K562 (cell line): ENCODE measurements around the gene AREL1. TPM values are rescaled to one million over a fixed set of nuclear protein-coding genes. Genes with fewer than 3 reads are reported as not detected.

Experiments used
- ATF7 ChIP-seq: fragments of 450-650 bp; IDR thresholded peaks from 2 replicates; pipeline ENCODE4 v1.7.1; 2014; ENCODE audit warnings: mild to moderate bottlenecking, moderate library complexity
- CBX1 ChIP-seq: sonication (generic); IDR thresholded peaks from 2 replicates; pipeline ENCODE4 v1.6.1; 2016; ENCODE audit warnings: antibody characterized with exemption, low read depth, mild to moderate bottlenecking
- CSDE1 ChIP-seq, 2 experiments: fragments of 450-650 bp; IDR thresholded peaks; 2 replicates each; pipeline ENCODE4 v1.6.1; 2016; ENCODE audit warnings: mild to moderate bottlenecking in 1 of 2
- ETV5 ChIP-seq: sonication (generic); formaldehyde crosslinking; IDR thresholded peaks from 2 replicates; pipeline ENCODE4 v1.4.0; 2020; ENCODE audit warnings: low read depth, mild to moderate bottlenecking, missing genetic modification reagents
- FOXM1 ChIP-seq, 2 experiments: fragments of 450-650 bp in 1 of 2; sonication (generic) in 1 of 2; formaldehyde crosslinking in 1 of 2; IDR thresholded peaks; 2 replicates each; pipeline versions ENCODE4 v1.6.1 to v1.9.0; 2017 to 2022; ENCODE audit warnings: low read depth in 2 of 2, mild to moderate bottlenecking in 2 of 2, missing genetic modification reagents in 1 of 2, moderate library complexity in 1 of 2
- HNRNPK ChIP-seq: fragments of 200-400 bp; formaldehyde crosslinking; IDR thresholded peaks from one replicate; pipeline ENCODE4 v1.6.1; 2018; ENCODE audit warnings: mild to moderate bottlenecking, low read depth, low read length; ENCODE audit not compliant: poor library complexity, severe bottlenecking
- MTF1 ChIP-seq: fragments of 250-450 bp; sonication (Bioruptor Pico); IDR thresholded peaks from 2 replicates; pipeline ENCODE4 v1.9.0; 2021; ENCODE audit warnings: moderate library complexity, mild to moderate bottlenecking, inconsistent platforms, borderline replicate concordance
- NELFE ChIP-seq: IDR thresholded peaks from 2 replicates; pipeline ENCODE4 v1.6.1; 2011; ENCODE audit warnings: mild to moderate bottlenecking; ENCODE audit not compliant: insufficient read depth, insufficient read length
- NR2F6 ChIP-seq: fragments of 450-650 bp; formaldehyde crosslinking; IDR thresholded peaks from 2 replicates; pipeline ENCODE4 v1.4.0; 2020; ENCODE audit warnings: mild to moderate bottlenecking
- PCBP1 ChIP-seq: fragments of 200-400 bp; formaldehyde crosslinking; IDR thresholded peaks from 2 replicates; pipeline ENCODE4 v1.6.1; 2018; ENCODE audit warnings: mild to moderate bottlenecking, low read depth, low read length; ENCODE audit not compliant: poor library complexity, severe bottlenecking
- PHF20 ChIP-seq: fragments of 450-650 bp; IDR thresholded peaks from 2 replicates; pipeline ENCODE4 v1.6.1; 2018; ENCODE audit not compliant: partially characterized antibody
- POLR2A ChIP-seq: fragments of 450-650 bp; conservative IDR thresholded peaks from 2 replicates; pipeline ENCODE4 v1.6.1; 2016
- POLR2H ChIP-seq: IDR thresholded peaks from 2 replicates; pipeline ENCODE4 v1.6.1; 2016; ENCODE audit warnings: missing genetic modification characterization, low read depth, mild to moderate bottlenecking, control low read depth, missing compliant biosample characterization, moderate library complexity
- SAFB ChIP-seq: fragments of 200-400 bp; formaldehyde crosslinking; IDR thresholded peaks from 2 replicates; pipeline ENCODE4 v1.6.1; 2017; ENCODE audit warnings: low read depth, low read length, borderline replicate concordance
- SMARCC2 ChIP-seq: fragments of 450-650 bp; IDR thresholded peaks from 2 replicates; pipeline ENCODE4 v1.6.1; 2017; ENCODE audit warnings: antibody characterized with exemption, moderate library complexity, mild to moderate bottlenecking, low read depth
- XRCC3 ChIP-seq: fragments of 450-650 bp; IDR thresholded peaks from 2 replicates; pipeline ENCODE4 v1.6.1; 2017; ENCODE audit warnings: mild to moderate bottlenecking, moderate library complexity
- ZNF184 ChIP-seq: sonication (generic); formaldehyde crosslinking; IDR thresholded peaks from 2 replicates; pipeline ENCODE4 v1.5.0; 2020; ENCODE audit warnings: missing genetic modification reagents
- ZNF24 ChIP-seq: fragments of 450-650 bp; IDR thresholded peaks from 2 replicates; pipeline ENCODE4 v1.6.1; 2016
- polyA plus RNA-seq, 8 experiments: library from polyadenylated mRNA; depleted of rRNA in 4 of 8; stranded (reverse) in 5 of 8; unstranded in 3 of 8; fragments of >200 nt; fragmentation: Nextera tagmentation in 2 of 8; fragmentation: Illumina TruSeq in 1 of 8; extraction: Ambion mirVana in 2 of 8; extraction: Trizol in 1 of 8; gene quantifications; 2 replicates each; pipeline versions ENCODE4 v1.2.1 to v1.2.3, GENCODE V29; 2011 to 2014; ENCODE audit warnings: inconsistent platforms in 1 of 8, missing spikeins in 1 of 8
- total RNA-seq, 7 experiments: library from RNA; depleted of rRNA in 6 of 7; stranded (reverse); fragments of >200 nt in 6 of 7; fragmentation: Illumina TruSeq in 2 of 7; extraction: Trizol in 2 of 7; gene quantifications; 2 replicates each; pipeline versions ENCODE4 v1.2.1 to v1.2.3, GENCODE V29; 2011 to 2021; ENCODE audit warnings: low replicate concordance in 1 of 7
- TF ChIP-seq, protein P1 (sequence below): fragments of 450-650 bp; formaldehyde crosslinking; IDR thresholded peaks from 2 replicates; pipeline ENCODE4 v1.4.0; 2020; ENCODE audit warnings: mild to moderate bottlenecking, mixed read lengths
- TF ChIP-seq, protein P2 (sequence below): sonication (generic); IDR thresholded peaks from 2 replicates; pipeline ENCODE4 v1.6.1; 2016
- TF ChIP-seq, protein P3 (sequence below): fragments of 200-400 bp; formaldehyde crosslinking; IDR thresholded peaks from 2 replicates; pipeline ENCODE4 v1.6.1; 2017; ENCODE audit warnings: mild to moderate bottlenecking, low read depth, low read length, moderate library complexity
- TF ChIP-seq, protein P4 (sequence below), 2 experiments: fragments of 200-800 bp in 1 of 2; sonication (Bioruptor generic) in 1 of 2; sonication (generic) in 1 of 2; formaldehyde crosslinking in 1 of 2; IDR thresholded peaks in 1 of 2; conservative IDR thresholded peaks in 1 of 2; 2 replicates each; pipeline versions ENCODE4 v1.5.0 to v1.6.1; 2016 to 2020; ENCODE audit warnings: missing compliant biosample characterization in 1 of 2, missing genetic modification characterization in 1 of 2, missing genetic modification reagents in 1 of 2

The AREL1 gene
- total and polyA plus RNA-seq, 9 of the 15 experiments (the other 6 are each of a cell fraction or from before 2014, with no cell fraction given): 6.0 to 24.8 (median 16.6) TPM

DNA sequence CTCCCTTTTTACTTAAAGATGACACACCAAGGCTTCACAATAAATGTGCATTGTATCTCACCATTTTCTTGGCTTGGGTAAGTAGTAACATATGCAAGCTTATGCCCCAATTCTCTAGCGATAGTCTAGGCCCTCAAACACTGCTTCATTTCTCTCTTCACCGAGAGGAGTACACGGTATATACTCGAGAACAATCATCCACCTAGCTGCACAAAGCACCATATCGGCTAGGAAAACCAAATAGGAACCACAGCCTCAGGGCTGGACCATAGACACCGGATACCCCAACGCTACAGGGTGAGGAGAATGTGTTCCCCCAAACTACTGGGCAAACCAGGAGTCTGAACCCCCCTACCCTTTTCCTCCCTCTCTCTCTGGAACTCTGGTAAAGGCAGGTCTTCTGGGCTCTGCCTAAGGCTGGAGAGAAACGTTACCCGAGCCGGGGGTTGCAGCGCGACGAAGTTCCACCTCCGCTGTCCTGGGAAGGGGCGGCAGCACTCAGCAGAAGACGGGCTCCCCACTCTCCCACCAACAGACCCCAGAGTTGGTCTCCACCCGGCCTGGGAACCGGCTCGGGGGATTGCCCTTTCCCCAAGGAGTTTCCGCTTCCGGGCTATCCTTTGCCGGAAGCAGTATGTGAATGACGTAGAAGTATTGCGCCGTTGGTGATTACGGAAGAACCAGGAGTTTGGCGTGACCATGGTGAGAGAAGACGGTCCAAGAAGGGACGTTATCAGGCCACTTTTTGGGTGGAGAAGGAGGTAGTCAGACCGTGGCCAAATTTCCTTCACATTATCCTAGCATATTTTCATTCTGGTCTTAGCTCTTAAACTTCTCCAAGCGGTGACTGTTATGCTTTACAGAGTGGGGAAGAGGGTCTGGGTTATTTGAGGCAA lies at the start of gene AREL1, which contains the start of gene FCF1 (continued):
- TF ChIP-seq FOXM1 (IDR thresholded peaks at IDR 0.05; ENCODE audit: low read depth): no peak
- no peak for TF ChIP-seq FOXM1 (CRISPR knock-in tag; IDR thresholded peaks at IDR 0.05; ENCODE audit: low read depth)
- no peak for TF ChIP-seq PCBP1
- TF ChIP-seq CSDE1 (IDR thresholded peaks at IDR 0.05): peak in 1 of 2 experiments; percentile 70; a peak in 2 of 4 replicates
- peak; percentile 82 for TF ChIP-seq POLR2A
- no peak for TF ChIP-seq MTF1
- no peak for TF ChIP-seq HNRNPK
- no peak for TF ChIP-seq XRCC3
- TF ChIP-seq CBX1: no peak
- no peak for TF ChIP-seq NR2F6
- TF ChIP-seq, protein P1, sequence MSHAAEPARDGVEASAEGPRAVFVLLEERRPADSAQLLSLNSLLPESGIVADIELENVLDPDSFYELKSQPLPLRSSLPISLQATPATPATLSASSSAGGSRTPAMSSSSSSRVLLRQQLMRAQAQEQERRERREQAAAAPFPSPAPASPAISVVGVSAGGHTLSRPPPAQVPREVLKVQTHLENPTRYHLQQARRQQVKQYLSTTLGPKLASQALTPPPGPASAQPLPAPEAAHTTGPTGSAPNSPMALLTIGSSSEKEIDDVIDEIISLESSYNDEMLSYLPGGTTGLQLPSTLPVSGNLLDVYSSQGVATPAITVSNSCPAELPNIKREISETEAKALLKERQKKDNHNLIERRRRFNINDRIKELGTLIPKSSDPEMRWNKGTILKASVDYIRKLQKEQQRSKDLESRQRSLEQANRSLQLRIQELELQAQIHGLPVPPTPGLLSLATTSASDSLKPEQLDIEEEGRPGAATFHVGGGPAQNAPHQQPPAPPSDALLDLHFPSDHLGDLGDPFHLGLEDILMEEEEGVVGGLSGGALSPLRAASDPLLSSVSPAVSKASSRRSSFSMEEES (CRISPR knock-in tag): no peak
- TF ChIP-seq SMARCC2: no peak
- peak; percentile 99 for TF ChIP-seq PHF20
- TF ChIP-seq NELFE: no peak
- TF ChIP-seq ETV5 (CRISPR knock-in tag): no peak
- no peak for TF ChIP-seq ZNF184 (CRISPR knock-in tag)
- TF ChIP-seq POLR2H: 0 out of 2 replicates have a peak, but pooled peaks have one; percentile 19
- TF ChIP-seq ZNF24: no peak
- no peak for TF ChIP-seq SAFB
- TF ChIP-seq, protein P2, sequence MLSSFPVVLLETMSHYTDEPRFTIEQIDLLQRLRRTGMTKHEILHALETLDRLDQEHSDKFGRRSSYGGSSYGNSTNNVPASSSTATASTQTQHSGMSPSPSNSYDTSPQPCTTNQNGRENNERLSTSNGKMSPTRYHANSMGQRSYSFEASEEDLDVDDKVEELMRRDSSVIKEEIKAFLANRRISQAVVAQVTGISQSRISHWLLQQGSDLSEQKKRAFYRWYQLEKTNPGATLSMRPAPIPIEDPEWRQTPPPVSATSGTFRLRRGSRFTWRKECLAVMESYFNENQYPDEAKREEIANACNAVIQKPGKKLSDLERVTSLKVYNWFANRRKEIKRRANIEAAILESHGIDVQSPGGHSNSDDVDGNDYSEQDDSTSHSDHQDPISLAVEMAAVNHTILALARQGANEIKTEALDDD: no peak
- TF ChIP-seq, protein P3, sequence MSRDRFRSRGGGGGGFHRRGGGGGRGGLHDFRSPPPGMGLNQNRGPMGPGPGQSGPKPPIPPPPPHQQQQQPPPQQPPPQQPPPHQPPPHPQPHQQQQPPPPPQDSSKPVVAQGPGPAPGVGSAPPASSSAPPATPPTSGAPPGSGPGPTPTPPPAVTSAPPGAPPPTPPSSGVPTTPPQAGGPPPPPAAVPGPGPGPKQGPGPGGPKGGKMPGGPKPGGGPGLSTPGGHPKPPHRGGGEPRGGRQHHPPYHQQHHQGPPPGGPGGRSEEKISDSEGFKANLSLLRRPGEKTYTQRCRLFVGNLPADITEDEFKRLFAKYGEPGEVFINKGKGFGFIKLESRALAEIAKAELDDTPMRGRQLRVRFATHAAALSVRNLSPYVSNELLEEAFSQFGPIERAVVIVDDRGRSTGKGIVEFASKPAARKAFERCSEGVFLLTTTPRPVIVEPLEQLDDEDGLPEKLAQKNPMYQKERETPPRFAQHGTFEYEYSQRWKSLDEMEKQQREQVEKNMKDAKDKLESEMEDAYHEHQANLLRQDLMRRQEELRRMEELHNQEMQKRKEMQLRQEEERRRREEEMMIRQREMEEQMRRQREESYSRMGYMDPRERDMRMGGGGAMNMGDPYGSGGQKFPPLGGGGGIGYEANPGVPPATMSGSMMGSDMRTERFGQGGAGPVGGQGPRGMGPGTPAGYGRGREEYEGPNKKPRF: no peak
- peak; percentile 72 for TF ChIP-seq ATF7
- TF ChIP-seq, protein P4, sequence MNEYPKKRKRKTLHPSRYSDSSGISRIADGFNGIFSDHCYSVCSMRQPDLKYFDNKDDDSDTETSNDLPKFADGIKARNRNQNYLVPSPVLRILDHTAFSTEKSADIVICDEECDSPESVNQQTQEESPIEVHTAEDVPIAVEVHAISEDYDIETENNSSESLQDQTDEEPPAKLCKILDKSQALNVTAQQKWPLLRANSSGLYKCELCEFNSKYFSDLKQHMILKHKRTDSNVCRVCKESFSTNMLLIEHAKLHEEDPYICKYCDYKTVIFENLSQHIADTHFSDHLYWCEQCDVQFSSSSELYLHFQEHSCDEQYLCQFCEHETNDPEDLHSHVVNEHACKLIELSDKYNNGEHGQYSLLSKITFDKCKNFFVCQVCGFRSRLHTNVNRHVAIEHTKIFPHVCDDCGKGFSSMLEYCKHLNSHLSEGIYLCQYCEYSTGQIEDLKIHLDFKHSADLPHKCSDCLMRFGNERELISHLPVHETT (CRISPR knock-in tag; conservative IDR thresholded peaks at IDR 0.05 in 1 of 2, IDR thresholded peaks at IDR 0.05 in 1 of 2): peak in 1 of 2 experiments; percentile 57; a peak in 1 of 4 replicates
